OCI-LY3 (cell line): Measurements from ENCODE around the gene WBP1L.
"Not testable (repeated sequence)": the region's sequence is repeated elsewhere in the genome, so short reads cannot be mapped to it uniquely, and the experiment has no call there.

Experiments
- H2AFZ ChIP-seq: fragments of 200-600, 300-600 bp; shearing (Covaris generic); 2 replicates; pipeline ENCODE4 v1.6.0; 2014; ENCODE audit warnings: antibody characterized with exemption, low read depth, low read length
- H3K27ac ChIP-seq: fragments of 200-600, 300-600 bp; sonication (generic); 2 replicates; pipeline ENCODE4 v1.5.1; 2014; ENCODE audit warnings: mild to moderate bottlenecking, low read length, moderate library complexity, mixed read lengths
- H3K27me3 ChIP-seq: fragments of 200-600, 300-600 bp; sonication (generic); 2 replicates; pipeline ENCODE4 v1.6.1; 2014; ENCODE audit warnings: low read depth, low read length, mixed read lengths
- H3K36me3 ChIP-seq: fragments of 200-600, 300-600 bp; sonication (generic); replicated peaks from 2 replicates; pipeline ENCODE3; 2014; ENCODE audit warnings: low read depth, low read length, mixed read lengths
- H3K4me1 ChIP-seq: fragments of 300-600, 200-600 bp; sonication (generic); 2 replicates; pipeline ENCODE4 v1.6.1; 2014; ENCODE audit warnings: low read length, mixed read lengths
- H3K4me2 ChIP-seq: fragments of 200-600, 300-600 bp; sonication (generic); 2 replicates; pipeline ENCODE4 v1.6.1; 2014; ENCODE audit warnings: low read length, mixed read lengths
- H3K4me3 ChIP-seq: fragments of 300-600, 200-600 bp; sonication (generic); 2 replicates; pipeline ENCODE4 v1.5.1; 2014; ENCODE audit warnings: antibody characterized with exemption, mild to moderate bottlenecking, low read length, moderate library complexity
- H3K79me2 ChIP-seq: fragments of 300-600, 200-600 bp; shearing (Covaris generic); 2 replicates; pipeline ENCODE4 v1.6.1; 2014; ENCODE audit warnings: mild to moderate bottlenecking, low read length, mixed read lengths
- H3K9ac ChIP-seq: fragments of 300-600, 200-600 bp; shearing (Covaris generic); 2 replicates; pipeline ENCODE4 v1.6.0; 2014; ENCODE audit warnings: mild to moderate bottlenecking, low read length, moderate library complexity
- H3K9me3 ChIP-seq: fragments of 200-600, 300-600 bp; shearing (Covaris generic); 2 replicates; pipeline ENCODE4 v1.6.1; 2014; ENCODE audit warnings: low read length, mixed read lengths; ENCODE audit not compliant: insufficient read depth
- H4K20me1 ChIP-seq: fragments of 200-600, 300-600 bp; sonication (generic); 2 replicates; pipeline ENCODE4 v1.6.1; 2016; ENCODE audit warnings: low read length, mixed read lengths; ENCODE audit not compliant: insufficient read depth
- EZH2phosphoT487 ChIP-seq: fragments of 200-600 bp; shearing (Covaris generic); IDR thresholded peaks from 2 replicates; pipeline ENCODE4 v1.6.1; 2018; ENCODE audit warnings: antibody characterized with exemption, mixed run types, low read depth
- TF ChIP-seq, protein P1 (sequence below): fragments of 200-600, 300-600 bp; sonication (generic); IDR thresholded peaks from 2 replicates; pipeline ENCODE4 v1.5.1; 2014; ENCODE audit warnings: antibody characterized with exemption, low read length, low read depth

WBP1L gene

DNA sequence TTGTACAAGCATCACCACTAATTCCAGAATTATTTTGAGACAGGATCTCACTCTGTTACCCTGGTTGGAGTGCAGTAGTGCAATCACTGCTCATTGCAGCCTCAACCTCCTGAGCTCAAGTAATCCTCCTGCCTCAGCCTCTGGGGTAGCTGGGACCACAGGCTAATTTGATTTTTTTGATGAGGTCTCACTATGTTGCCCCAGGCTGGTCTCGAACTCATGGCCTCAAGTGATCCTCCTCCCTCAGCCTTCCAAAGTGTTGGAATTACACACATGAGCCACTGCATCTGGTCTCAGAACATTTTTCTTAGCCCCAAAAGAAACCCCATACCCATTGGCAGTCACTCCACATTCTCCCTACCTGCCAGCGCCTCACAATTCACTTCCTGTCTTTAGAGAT lies 3.5 kb upstream of the WBP1L start:
- TF ChIP-seq, protein P1, sequence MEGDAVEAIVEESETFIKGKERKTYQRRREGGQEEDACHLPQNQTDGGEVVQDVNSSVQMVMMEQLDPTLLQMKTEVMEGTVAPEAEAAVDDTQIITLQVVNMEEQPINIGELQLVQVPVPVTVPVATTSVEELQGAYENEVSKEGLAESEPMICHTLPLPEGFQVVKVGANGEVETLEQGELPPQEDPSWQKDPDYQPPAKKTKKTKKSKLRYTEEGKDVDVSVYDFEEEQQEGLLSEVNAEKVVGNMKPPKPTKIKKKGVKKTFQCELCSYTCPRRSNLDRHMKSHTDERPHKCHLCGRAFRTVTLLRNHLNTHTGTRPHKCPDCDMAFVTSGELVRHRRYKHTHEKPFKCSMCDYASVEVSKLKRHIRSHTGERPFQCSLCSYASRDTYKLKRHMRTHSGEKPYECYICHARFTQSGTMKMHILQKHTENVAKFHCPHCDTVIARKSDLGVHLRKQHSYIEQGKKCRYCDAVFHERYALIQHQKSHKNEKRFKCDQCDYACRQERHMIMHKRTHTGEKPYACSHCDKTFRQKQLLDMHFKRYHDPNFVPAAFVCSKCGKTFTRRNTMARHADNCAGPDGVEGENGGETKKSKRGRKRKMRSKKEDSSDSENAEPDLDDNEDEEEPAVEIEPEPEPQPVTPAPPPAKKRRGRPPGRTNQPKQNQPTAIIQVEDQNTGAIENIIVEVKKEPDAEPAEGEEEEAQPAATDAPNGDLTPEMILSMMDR, result no peak
- no peak for TF ChIP-seq EZH2phosphoT487

DNA sequence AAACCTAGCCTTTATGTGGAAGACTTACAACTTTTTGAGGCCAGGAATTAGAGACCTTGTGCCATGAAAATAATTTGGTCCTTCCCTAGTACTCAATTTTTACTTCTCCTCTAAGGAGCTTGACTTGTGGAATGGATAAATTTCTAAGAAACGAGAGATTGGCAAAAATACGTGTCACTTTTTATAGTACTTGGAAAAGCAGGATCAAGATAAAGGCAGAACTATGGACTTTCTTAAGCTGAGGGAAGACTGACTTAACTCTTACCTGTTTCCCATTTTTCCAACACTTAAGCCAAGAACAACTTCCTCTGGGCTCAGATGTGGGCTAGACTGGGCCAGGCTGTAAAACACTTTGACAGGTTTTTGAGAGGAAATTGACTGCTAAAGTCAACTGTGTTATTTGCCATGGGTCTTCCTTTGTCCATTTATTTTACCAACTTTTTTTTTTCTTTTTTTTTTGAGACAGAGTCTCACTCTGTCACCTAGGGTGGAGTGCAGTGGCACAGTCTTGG lies 2.0 kb upstream of the WBP1L start:
- H3K4me1 ChIP-seq, result peaks cover 10% of the 10 kb centered on the region
- H4K20me1 ChIP-seq, result no peaks in the 10 kb centered on the region
- no peaks in the 10 kb centered on the region for H3K9me3 ChIP-seq
- no peaks in the 10 kb centered on the region for H3K27me3 ChIP-seq
- H3K4me2 ChIP-seq, result no peak overlapping the region
- peaks cover 2% of the 10 kb centered on the region for H3K36me3 ChIP-seq
- H3K79me2 ChIP-seq, result peaks cover 11% of the 10 kb centered on the region
- TF ChIP-seq, protein P1, result no peak
- no peak for TF ChIP-seq EZH2phosphoT487
- H2AFZ ChIP-seq, result no peak overlapping the region
- no peak overlapping the region for H3K4me3 ChIP-seq
- no peak overlapping the region for H3K9ac ChIP-seq
- H3K27ac ChIP-seq, result no peak overlapping the region

More for the DNA sequence above, 3.5 kb upstream of the WBP1L start:
- peaks cover 2% of the 10 kb centered on the region for H3K36me3 ChIP-seq
- H2AFZ ChIP-seq, result no peak overlapping the region
- H3K27ac ChIP-seq, result no peak overlapping the region
- no peaks in the 10 kb centered on the region for H3K9me3 ChIP-seq
- H3K9ac ChIP-seq, result no peak overlapping the region
- no peak overlapping the region for H3K4me2 ChIP-seq
- no peaks in the 10 kb centered on the region for H3K27me3 ChIP-seq
- H3K4me1 ChIP-seq, result peaks cover 10% of the 10 kb centered on the region
- peaks cover 11% of the 10 kb centered on the region for H3K79me2 ChIP-seq
- H3K4me3 ChIP-seq, result no peak overlapping the region
- H4K20me1 ChIP-seq, result no peaks in the 10 kb centered on the region

DNA sequence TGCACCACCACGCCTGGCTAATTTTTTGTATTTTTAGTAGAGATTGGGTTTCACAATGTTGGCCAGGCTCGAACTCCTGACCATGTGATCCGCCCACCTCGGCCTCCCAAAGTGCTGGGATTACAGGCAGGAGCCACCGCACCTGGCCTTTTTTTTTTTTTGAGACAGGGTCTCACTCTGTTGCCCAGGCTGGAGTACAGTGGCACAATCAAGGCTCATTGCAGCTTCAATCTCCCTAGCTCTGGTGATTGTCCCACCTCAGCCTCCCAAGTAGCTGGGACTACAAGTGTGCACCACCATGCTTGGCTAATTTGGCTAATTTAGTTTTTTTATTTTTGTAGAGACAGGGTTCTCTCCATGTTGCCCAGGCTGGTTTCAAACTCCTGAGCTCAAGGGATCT lies 1.4 kb upstream of the WBP1L start:
- H3K4me2 ChIP-seq, H3K4me3 ChIP-seq, H2AFZ ChIP-seq, H4K20me1 ChIP-seq, H3K9me3 ChIP-seq, H3K27me3 ChIP-seq, H3K9ac ChIP-seq, H3K27ac ChIP-seq, H3K4me1 ChIP-seq, H3K36me3 ChIP-seq: not testable (repeated sequence)
- H3K79me2 ChIP-seq, result peaks cover 11% of the 10 kb centered on the region

DNA sequence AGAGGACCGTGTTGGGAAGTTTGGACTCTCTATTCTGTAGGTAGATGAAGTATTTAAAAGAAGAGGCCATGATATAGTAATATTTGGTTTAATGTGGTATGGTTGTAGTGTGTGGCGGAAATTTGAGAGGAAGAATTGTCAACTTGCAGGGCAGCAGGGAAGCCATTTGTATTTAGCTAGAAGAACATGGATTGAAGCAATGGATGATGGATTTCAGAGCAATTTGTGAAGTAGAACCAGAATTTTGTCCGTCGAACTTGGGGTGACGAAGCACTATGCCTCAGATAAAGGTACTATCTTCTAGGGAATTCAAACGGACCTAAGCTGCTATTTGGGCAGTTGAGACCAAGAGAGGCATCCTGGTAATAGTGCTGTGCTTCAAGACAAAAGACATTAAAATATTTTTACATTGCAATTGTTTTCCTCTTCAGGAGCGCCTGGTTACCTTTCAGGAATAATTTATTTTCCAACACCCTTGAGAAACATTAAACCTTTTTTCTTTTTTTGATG lies 615 bp upstream of the WBP1L start:
- Histone ChIP-seq H3K9ac (peak overlapping the region; percentile 21; the same call in 1 of the 2 replicates), H2AFZ (peak overlapping the region; percentile 90), H3K27ac (no peak overlapping the region), H3K9me3 (no peaks in the 10 kb centered on the region), H3K79me2 (peaks cover 11% of the 10 kb centered on the region), H4K20me1 (no peaks in the 10 kb centered on the region), H3K4me3 (peak overlapping the region; percentile 67), H3K27me3 (no peaks in the 10 kb centered on the region), H3K4me2 (peak overlapping the region; percentile 72), H3K4me1 (peaks cover 10% of the 10 kb centered on the region), H3K36me3 (no peaks in the 10 kb centered on the region)
- TF ChIP-seq, protein P1, result no peak
- TF ChIP-seq EZH2phosphoT487, result no peak
